HFFc6 (cell line): ENCODE data around the gene NSG1. TPM values are rescaled to one million over a fixed set of nuclear protein-coding genes. Genes with fewer than 3 reads are reported as not detected.

Experiments
- DNase-seq: peaks from one replicate; pipeline ENCODE4 v3.0.0-alpha.2; 2018
- H3K27ac Mint-ChIP-seq: 2 replicates; pipeline ENCODE4 v1.8.0; 2020; ENCODE audit warnings: mild to moderate bottlenecking, mixed read lengths
- H3K27me3 Mint-ChIP-seq: 2 replicates; pipeline ENCODE4 v1.8.0; 2021; ENCODE audit warnings: mild to moderate bottlenecking, moderate library complexity, mixed read lengths; ENCODE audit not compliant: insufficient read depth
- H3K36me3 Mint-ChIP-seq: 2 replicates; pipeline ENCODE4 v1.8.0; 2021; ENCODE audit warnings: low read depth, mixed read lengths
- H3K4me1 Mint-ChIP-seq: 2 replicates; pipeline ENCODE4 v1.8.0; 2020; ENCODE audit warnings: low read depth, mixed read lengths
- H3K4me3 Mint-ChIP-seq: 2 replicates; pipeline ENCODE4 v1.8.0; 2020; ENCODE audit warnings: mild to moderate bottlenecking, moderate library complexity, mixed read lengths
- H3K9me3 Mint-ChIP-seq: 2 replicates; pipeline ENCODE4 v1.8.0; 2020; ENCODE audit warnings: mild to moderate bottlenecking, mixed read lengths
- total RNA-seq, 6 experiments: library from RNA; stranded (reverse); fragmentation: NEBNext Ultra II Directional; extraction: Animal tissue kit (Norgen Biotek cat#: 25700); gene quantifications; 2 replicates in 1 of 6; 3 replicates in 5 of 6; pipeline ENCODE4 v1.2.3, GENCODE V29; 2021
- TF ChIP-seq, protein P1 (sequence below): fragments of 200-600 bp; sonication (generic); IDR thresholded peaks from 2 replicates; pipeline ENCODE4 v1.5.0; 2021; ENCODE audit warnings: antibody characterized with exemption, mild to moderate bottlenecking

Gene NSG1
- total RNA-seq, 6 experiments from 2014 or later: 0.13 to 0.14 TPM; not detected in 4

DNA sequence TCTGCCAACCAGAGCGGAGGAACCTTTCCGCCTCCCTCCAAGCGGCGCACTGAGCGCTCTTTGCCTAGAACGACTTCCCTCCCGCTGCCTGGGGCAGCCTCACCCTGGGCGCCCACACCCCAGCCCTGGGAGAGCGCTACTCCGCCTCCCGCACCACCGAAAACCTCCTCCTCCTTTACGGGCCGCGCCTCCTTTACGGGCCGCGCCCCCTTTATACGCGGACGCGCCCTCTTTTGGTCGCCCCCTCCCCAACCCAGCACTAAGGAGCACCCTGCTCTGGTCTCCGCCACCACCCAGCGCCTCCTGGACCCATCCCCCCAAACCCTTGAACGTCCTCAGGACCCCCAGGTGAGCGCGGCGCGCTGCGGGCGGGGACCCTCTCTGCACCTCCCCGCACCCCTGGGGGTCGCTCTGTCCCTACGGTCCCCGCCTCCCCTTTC, 586 bp upstream of the NSG1 start:
- Mint-ChIP-seq H3K4me3 (peak overlapping the region; percentile 43), H3K4me1 (no peaks in the 10 kb centered on the region), H3K27ac (no peak overlapping the region), H3K36me3 (no peaks in the 10 kb centered on the region), H3K9me3 (no peaks in the 10 kb centered on the region), H3K27me3 (peaks cover 42% of the 10 kb centered on the region)
- no peak for DNase-seq
- TF ChIP-seq, protein P1, sequence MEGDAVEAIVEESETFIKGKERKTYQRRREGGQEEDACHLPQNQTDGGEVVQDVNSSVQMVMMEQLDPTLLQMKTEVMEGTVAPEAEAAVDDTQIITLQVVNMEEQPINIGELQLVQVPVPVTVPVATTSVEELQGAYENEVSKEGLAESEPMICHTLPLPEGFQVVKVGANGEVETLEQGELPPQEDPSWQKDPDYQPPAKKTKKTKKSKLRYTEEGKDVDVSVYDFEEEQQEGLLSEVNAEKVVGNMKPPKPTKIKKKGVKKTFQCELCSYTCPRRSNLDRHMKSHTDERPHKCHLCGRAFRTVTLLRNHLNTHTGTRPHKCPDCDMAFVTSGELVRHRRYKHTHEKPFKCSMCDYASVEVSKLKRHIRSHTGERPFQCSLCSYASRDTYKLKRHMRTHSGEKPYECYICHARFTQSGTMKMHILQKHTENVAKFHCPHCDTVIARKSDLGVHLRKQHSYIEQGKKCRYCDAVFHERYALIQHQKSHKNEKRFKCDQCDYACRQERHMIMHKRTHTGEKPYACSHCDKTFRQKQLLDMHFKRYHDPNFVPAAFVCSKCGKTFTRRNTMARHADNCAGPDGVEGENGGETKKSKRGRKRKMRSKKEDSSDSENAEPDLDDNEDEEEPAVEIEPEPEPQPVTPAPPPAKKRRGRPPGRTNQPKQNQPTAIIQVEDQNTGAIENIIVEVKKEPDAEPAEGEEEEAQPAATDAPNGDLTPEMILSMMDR: no peak

DNA sequence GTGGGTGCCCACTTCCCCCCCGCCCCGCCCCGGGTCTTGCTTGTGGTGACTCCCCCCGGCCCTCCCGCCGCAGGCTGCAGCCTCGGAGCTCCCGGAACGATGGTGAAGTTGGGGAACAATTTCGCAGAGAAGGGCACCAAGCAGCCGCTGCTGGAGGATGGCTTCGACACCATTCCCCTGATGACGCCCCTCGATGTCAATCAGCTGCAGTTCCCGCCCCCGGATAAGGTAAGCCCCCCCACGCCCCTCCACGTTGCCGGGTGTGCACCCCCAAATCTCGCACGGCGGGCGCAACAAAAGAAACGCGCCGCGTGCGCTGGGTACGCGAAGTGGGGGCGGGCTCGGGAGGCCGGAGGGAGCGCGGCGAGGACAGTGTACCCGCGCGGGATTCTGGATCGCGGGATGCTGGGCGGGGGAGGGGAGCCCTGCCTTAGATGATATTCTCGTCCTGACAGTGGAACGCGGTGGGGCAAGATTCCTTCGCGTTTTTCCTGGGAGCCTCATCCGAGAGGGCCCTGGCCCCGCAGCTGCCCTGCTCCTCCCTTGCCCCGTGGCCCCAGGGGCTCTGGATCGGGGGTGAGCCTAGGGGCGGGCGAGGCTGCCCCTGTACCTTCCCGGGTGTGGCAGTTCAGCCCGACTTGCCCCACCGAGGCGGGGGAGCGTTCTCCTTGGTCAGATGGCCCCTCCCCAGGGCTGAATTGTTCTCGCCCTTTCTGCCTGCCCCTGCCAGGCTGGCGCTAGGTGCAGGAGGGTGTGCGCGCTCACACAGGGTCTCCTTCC, 819 bp downstream of the NSG1 start:
- no peak for DNase-seq
- Mint-ChIP-seq H3K27me3 (peaks cover 41% of the 10 kb centered on the region), H3K4me3 (0 out of 2 replicates have a peak overlapping the region, but pooled peaks have one; percentile 5), H3K36me3 (no peaks in the 10 kb centered on the region), H3K4me1 (no peaks in the 10 kb centered on the region), H3K27ac (no peak overlapping the region), H3K9me3 (no peaks in the 10 kb centered on the region)
- TF ChIP-seq, protein P1: no peak

DNA sequence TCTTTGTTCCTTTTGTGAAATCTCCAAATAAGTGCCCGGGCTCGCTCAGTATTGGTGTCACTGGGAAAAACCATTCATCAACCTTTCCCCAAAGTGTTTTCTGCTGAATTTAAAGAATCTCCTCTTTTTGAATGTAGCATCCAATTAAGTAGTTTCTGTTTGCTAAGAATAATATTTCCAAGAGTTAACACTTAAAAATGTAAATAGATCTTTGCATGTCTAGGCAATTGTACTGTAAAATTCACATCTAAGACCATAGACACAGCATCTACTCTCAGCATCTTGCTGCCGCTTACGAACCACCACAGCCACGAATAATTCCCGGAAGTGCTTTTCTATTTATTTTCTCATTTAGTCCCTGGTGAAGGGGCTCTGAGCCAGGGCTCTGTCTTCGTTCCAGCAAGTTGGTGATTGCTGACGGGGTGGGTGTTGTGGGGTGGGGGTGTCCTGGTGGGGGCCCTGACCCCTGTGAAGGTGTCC, 1.4 kb downstream of the NSG1 start:
- H3K27me3 Mint-ChIP-seq: peaks cover 35% of the 10 kb centered on the region
- no peak overlapping the region for H3K27ac Mint-ChIP-seq

DNA sequence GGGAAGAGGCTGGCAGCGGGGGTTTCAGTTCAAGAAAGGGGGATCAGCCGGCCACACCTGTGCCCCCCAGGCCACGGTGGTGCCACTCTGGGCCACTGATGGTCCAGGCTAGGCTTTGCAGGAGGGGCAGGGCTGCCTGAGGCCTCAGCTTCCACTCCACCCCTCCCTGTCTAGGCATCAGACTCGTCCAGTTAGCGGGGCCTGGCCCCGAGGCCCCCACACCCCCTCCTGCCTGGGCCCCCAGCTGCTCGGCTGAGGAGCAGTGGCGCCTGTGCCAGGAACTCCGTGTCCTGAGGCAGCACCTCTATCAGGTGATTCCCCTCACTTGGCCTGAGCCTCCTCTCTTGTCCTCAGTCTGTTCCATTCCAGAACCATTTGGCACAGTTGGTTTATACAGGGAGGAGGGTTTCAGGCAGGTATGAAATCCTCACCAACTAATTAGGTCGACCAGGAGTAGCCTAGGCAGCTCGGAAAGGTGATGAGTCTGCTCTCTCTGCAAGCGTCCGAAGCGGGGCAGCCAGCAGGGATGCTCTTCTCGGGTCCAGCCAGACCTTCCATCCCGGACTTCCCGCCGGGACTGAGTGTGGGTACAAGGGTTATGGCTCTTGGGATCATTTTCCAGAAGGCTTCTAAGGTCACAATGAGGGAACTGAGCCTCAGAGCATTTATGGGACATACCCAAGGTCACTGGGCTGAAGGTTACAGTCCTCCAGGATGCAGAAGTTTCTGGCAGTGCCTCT, 2.1 kb downstream of the NSG1 start:
- no peak for DNase-seq
- H3K36me3 Mint-ChIP-seq: no peaks in the 10 kb centered on the region
- H3K27ac Mint-ChIP-seq: no peak overlapping the region
- H3K4me3 Mint-ChIP-seq: no peak overlapping the region
- TF ChIP-seq, protein P1: no peak
- no peaks in the 10 kb centered on the region for H3K9me3 Mint-ChIP-seq
- H3K4me1 Mint-ChIP-seq: no peaks in the 10 kb centered on the region
- peaks cover 33% of the 10 kb centered on the region for H3K27me3 Mint-ChIP-seq

More for the DNA sequence above, 1.4 kb downstream of the NSG1 start:
- TF ChIP-seq, protein P1: no peak
- H3K36me3 Mint-ChIP-seq: no peaks in the 10 kb centered on the region
- H3K4me1 Mint-ChIP-seq: no peaks in the 10 kb centered on the region
- H3K9me3 Mint-ChIP-seq: no peaks in the 10 kb centered on the region
- H3K4me3 Mint-ChIP-seq: peak overlapping the region; percentile 5; the same call in 1 of the 2 replicates
- no peak for DNase-seq

DNA sequence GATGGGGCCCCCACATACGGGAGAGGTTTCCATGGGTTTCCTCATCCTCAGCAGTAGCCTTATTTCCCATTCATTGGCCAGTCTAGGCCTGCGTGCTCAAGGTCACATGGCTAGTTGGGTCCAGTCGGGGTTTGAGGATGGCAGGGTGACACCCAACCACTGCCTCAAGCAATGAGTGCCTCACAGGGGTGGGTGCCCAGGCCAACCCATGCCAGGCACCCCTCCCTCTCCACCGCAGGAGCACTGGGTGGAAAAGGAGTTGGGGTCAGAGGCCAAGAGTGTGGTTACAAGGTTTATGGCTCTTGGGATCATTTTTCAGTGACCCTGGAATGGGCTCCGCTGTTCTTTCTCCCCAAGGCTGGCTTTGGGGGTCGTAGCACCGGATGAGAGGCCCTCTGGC, 3.1 kb downstream of the NSG1 start:
- peaks cover 34% of the 10 kb centered on the region for H3K27me3 Mint-ChIP-seq

More for the DNA sequence above, 3.1 kb downstream of the NSG1 start:
- no peaks in the 10 kb centered on the region for H3K36me3 Mint-ChIP-seq
- H3K27ac Mint-ChIP-seq: no peak overlapping the region
- no peak for DNase-seq
- TF ChIP-seq, protein P1: no peak
- H3K4me3 Mint-ChIP-seq: no peak overlapping the region
- no peaks in the 10 kb centered on the region for H3K9me3 Mint-ChIP-seq
- H3K4me1 Mint-ChIP-seq: no peaks in the 10 kb centered on the region; the same call in 1 of the 2 replicates
